ENCODE data around the gene DIO3. TPM values are rescaled to one million over a fixed set of nuclear protein-coding genes. Genes with fewer than 3 reads are reported as not detected.

The DIO3 gene
- total RNA-seq, 1 experiment from 2014 or later, result not detected

GRCh38 chr14:101512376-101512695, 49.0 kb upstream of the DIO3 start:
- Histone ChIP-seq H2AK5ac (ENCODE audit: insufficient read length, low read length) (no peak overlapping the region), H3K27ac (ENCODE audit: insufficient read length, low read depth, low read length) (no peak overlapping the region), H3K4me2 (ENCODE audit: insufficient read depth, insufficient read length, low read length) (no peak overlapping the region), H3T11ph (ENCODE audit: low read length) (no peak overlapping the region), H3K79me1 (ENCODE audit: insufficient read depth, low read depth, low read length, poor library complexity, severe bottlenecking) (no peaks in the 10 kb centered on the region), H3K14ac (ENCODE audit: insufficient read depth, low read length) (no peak overlapping the region), H3K4me1 (ENCODE audit: insufficient read depth, low read length) (no peaks in the 10 kb centered on the region), H3K9ac (ENCODE audit: extremely low read depth, insufficient read length, low read length) (no peak overlapping the region), H3K79me2 (ENCODE audit: insufficient read depth, low read length) (no peaks in the 10 kb centered on the region), H4K8ac (replicated peaks; ENCODE audit: insufficient read length, low read depth, low read length) (no peak overlapping the region), H3K23me2 (ENCODE audit: insufficient read length, low read depth, low read length, poor library complexity, severe bottlenecking) (no peaks in the 10 kb centered on the region), H2BK5ac (ENCODE audit: insufficient read length, low read length) (no peak overlapping the region), H2BK15ac (ENCODE audit: low read depth, low read length) (no peak overlapping the region), H4K20me1 (ENCODE audit: control insufficient read depth, insufficient read depth, insufficient read length) (no peaks in the 10 kb centered on the region), H2BK12ac (ENCODE audit: insufficient read length, low read depth, low read length) (no peak overlapping the region), H4K5ac (ENCODE audit: insufficient read length, low read depth, low read length) (no peak overlapping the region), H3K4ac (ENCODE audit: low read depth, low read length) (no peak overlapping the region), H2AFZ (ENCODE audit: low read length) (no peak overlapping the region), H2BK20ac (ENCODE audit: low read depth, low read length, poor library complexity, severe bottlenecking) (no peak overlapping the region), H4K91ac (ENCODE audit: insufficient read length, low read depth, low read length) (no peak overlapping the region), H3K27me3 (ENCODE audit: insufficient read depth, low read length) (no peaks in the 10 kb centered on the region), H2BK120ac (ENCODE audit: low read depth, low read length, poor library complexity, severe bottlenecking) (no peak overlapping the region), H3K56ac (ENCODE audit: insufficient read length, low read depth, low read length) (no peak overlapping the region), H3K9me3 (ENCODE audit: control insufficient read depth, low read depth, low read length) (no peaks in the 10 kb centered on the region), H3K23ac (ENCODE audit: insufficient read length, low read depth, low read length) (no peak overlapping the region), H3K18ac (ENCODE audit: insufficient read length, low read depth, low read length) (no peak overlapping the region)
- no peak overlapping the region for H3K27ac Mint-ChIP-seq
- no peaks in the 10 kb centered on the region for H3K4me1 Mint-ChIP-seq
- no peak for DNase-seq
- peaks cover 4 to 13% (median 8%) of the 10 kb centered on the region in 3 experiments; a peak in 6 of 7 replicates for H3K36me3 Mint-ChIP-seq (ENCODE audit: insufficient read depth in 1 of 3, low read depth in 3 of 3)
- TF ChIP-seq CTCF (conservative IDR thresholded peaks at IDR 0.05), result no peak
- H3K9me3 Mint-ChIP-seq, result peaks cover 13 to 14% of the 10 kb centered on the region in 2 experiments; a peak in 4 of 5 replicates
- WGBS (ENCODE audit: extremely low coverage, insufficient read length, low lambda C conversion rate), result no CpG with 5 or more reads among the region's 9 CpGs
- H3K27me3 Mint-ChIP-seq (ENCODE audit: low read depth), result peaks cover 6% of the 10 kb centered on the region
- H3K4me3 Mint-ChIP-seq, result no peak overlapping the region

All from H9 (cell line).